Spleen (tissue), 11 donors: ENCODE measurements around the gene PLCB1. TPM values are rescaled to one million over a fixed set of nuclear protein-coding genes. Genes with fewer than 3 reads are reported as not detected.

ENCODE experiments used
- DNase-seq: peaks from one replicate; pipeline ENCODE4 v3.0.0-alpha.2; 2020
- H3K27ac ChIP-seq, 8 donors: fragments of 200-600 bp; sonication (generic) in 7 of 8; 1 replicate in 4 of 8; 2 replicates in 4 of 8; pipeline versions ENCODE4 v1.5.0 to v1.8.0; 2016 to 2021; ENCODE audit warnings: inconsistent platforms in 4 of 8, mild to moderate bottlenecking in 4 of 8, moderate library complexity in 1 of 8
- H3K27me3 ChIP-seq, 7 donors: fragments of 200-600 bp; sonication (generic) in 6 of 7; replicated peaks in 1 of 7; 1 replicate in 4 of 7; 2 replicates in 3 of 7; pipeline versions ENCODE4 v1.5.0 to v1.8.0; 2016 to 2021; ENCODE audit warnings: inconsistent platforms in 3 of 7, mild to moderate bottlenecking in 1 of 7
- H3K36me3 ChIP-seq, 6 donors: fragments of 200-600 bp; sonication (generic) in 5 of 6; 1 replicate in 4 of 6; 2 replicates in 2 of 6; pipeline versions ENCODE4 v1.5.0 to v1.8.0; 2016 to 2021; ENCODE audit warnings: inconsistent platforms in 2 of 6
- H3K4me1 ChIP-seq, 6 donors: fragments of 200-600 bp; sonication (generic) in 5 of 6; 1 replicate in 3 of 6; 2 replicates in 3 of 6; pipeline versions ENCODE4 v1.5.0 to v1.8.0; 2016 to 2021; ENCODE audit warnings: inconsistent platforms in 3 of 6
- H3K4me3 ChIP-seq, 8 donors: fragments of 200-600 bp; sonication (generic) in 7 of 8; 1 replicate in 4 of 8; 2 replicates in 4 of 8; pipeline versions ENCODE4 v1.5.0 to v1.8.0; 2016 to 2021; ENCODE audit warnings: inconsistent platforms in 4 of 8, mild to moderate bottlenecking in 4 of 8, moderate library complexity in 2 of 8
- H3K9me3 ChIP-seq, 8 donors: fragments of 200-600 bp; sonication (generic) in 7 of 8; 1 replicate in 4 of 8; 2 replicates in 4 of 8; pipeline versions ENCODE4 v1.5.0 to v1.8.0; 2016 to 2021; ENCODE audit warnings: inconsistent platforms in 4 of 8
- POLR2A ChIP-seq, 3 donors: fragments of 450-650 bp; IDR thresholded peaks; one replicate each; pipeline ENCODE4 v1.5.1; 2017; ENCODE audit warnings: antibody characterized with exemption in 3 of 3, mild to moderate bottlenecking in 1 of 3
- POLR2AphosphoS5 ChIP-seq, 3 donors: sonication (generic); formaldehyde crosslinking; IDR thresholded peaks; one replicate each; pipeline ENCODE4 v1.5.1; 2017; ENCODE audit warnings: antibody characterized with exemption in 3 of 3
- WGBS, 5 donors: extraction: QIAGEN DNeasy Blood & Tissue Kit in 3 of 5; methylation state at CpG; one replicate each; pipeline versions ENCODE4 v1.1.5 to v1.1.7; 2013 to 2018; 5-methylcytosine and 5-hydroxymethylcytosine counted together
- intact Hi-C: fragments of 100-400 bp; cut with DNase I; formaldehyde crosslinking; loops from one replicate; pipeline ENCODE4 v1.15.0; 2023; ENCODE audit warnings: low total_unique reads
- polyA plus RNA-seq, 3 donors: library from polyadenylated mRNA; stranded (reverse); fragments of 200-250 nt; gene quantifications; one replicate each; pipeline ENCODE4 v1.2.1, GENCODE V29; 2013
- total RNA-seq, 7 donors: library from RNA; depleted of rRNA in 3 of 7; stranded (reverse); fragments of >200 nt in 3 of 7; fragmentation: NEBNext Ultra II Directional in 4 of 7; extraction: Animal tissue kit (Norgen Biotek cat#: 25700) in 4 of 7; gene quantifications; one replicate each; pipeline versions ENCODE4 v1.1.0 to v1.2.1, GENCODE V29; 2016 to 2021
- TF ChIP-seq, protein P1 (sequence below), 11 experiments: fragments of 200-600 bp in 7 of 11; fragments of 450-650 bp in 4 of 11; sonication (generic) in 4 of 11; IDR thresholded peaks in 8 of 11; conservative IDR thresholded peaks in 3 of 11; 1 replicate in 7 of 11; 2 replicates in 4 of 11; pipeline versions ENCODE4 v1.4.0 to v1.8.0; 2016 to 2021; ENCODE audit warnings: antibody characterized with exemption in 11 of 11, inconsistent platforms in 4 of 11, mild to moderate bottlenecking in 1 of 11
- donor health status: healthy with polysubstance abuse.
- donor health status: DM: no; HTN: no; CAD: no; lungs with moderate emphysema.
- donor health status: DM: no; HTN: no; CAD: no.
- donor health status: Bipolar disorder and iron deficiency.
- donor health status: healthy.
- donor health status: DM: no; HTN: no; CAD: no.
- donor health status: DM: yes; HTN: yes; CAD: no.

PLCB1 gene
- total and polyA plus RNA-seq, 10 donors = 1.0 to 33.7 (median 16.2) TPM

DNA sequence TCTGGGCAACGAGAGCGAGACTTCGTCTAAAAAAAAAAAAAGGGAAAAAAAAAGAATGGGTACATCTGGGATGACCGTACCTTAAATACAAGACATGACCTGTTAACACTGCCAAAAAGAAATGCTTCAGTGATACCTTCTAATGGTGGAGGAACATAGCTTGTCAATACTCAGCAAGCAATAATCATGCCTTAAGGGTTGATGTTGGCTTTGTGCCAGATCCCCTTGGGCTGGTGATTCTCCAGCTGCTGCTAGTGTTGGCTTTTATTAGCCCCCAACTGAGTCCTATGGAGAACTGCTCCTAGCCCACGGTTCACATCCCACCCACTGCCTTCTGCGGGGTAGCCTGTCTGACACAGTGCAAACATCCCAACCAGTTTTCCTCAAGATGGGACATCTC lies 134.9 kb downstream of the PLCB1 start:
- Histone ChIP-seq H3K36me3 (no peaks in the 10 kb centered on the region), H3K4me1 (no peaks in the 10 kb centered on the region), H3K4me3 (no peak overlapping the region), H3K27me3 (no peaks in the 10 kb centered on the region), H3K27ac (no peak overlapping the region), H3K9me3 (no peaks in the 10 kb centered on the region)
- DNase-seq = no peak
- intact Hi-C loops = no loop called here
- TF ChIP-seq POLR2A (IDR thresholded peaks at IDR 0.05) = no peak
- WGBS, 5 donors = 76 to 98% (median 89%) methylated on average over 6 of the region's 6 CpGs

DNA sequence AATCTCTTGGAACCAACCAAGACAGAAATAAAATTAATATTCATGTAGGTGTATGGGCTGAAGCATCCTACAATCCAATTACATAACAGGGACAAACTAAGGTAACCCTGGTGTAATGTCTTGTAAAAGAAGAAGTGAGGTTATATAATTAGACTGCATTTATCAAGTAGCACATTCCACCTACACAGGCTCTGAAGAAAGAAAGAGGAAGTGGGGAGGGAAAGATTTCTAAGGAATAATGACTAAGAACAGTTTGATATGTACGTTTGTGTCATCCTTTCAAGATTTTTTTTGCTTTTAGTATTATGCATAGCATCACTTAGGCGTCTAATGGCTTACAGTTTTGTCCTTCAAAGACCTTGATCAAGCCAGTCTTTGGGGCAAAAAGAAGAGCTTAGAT lies 139.7 kb downstream of the PLCB1 start:
- TF ChIP-seq, protein P1, sequence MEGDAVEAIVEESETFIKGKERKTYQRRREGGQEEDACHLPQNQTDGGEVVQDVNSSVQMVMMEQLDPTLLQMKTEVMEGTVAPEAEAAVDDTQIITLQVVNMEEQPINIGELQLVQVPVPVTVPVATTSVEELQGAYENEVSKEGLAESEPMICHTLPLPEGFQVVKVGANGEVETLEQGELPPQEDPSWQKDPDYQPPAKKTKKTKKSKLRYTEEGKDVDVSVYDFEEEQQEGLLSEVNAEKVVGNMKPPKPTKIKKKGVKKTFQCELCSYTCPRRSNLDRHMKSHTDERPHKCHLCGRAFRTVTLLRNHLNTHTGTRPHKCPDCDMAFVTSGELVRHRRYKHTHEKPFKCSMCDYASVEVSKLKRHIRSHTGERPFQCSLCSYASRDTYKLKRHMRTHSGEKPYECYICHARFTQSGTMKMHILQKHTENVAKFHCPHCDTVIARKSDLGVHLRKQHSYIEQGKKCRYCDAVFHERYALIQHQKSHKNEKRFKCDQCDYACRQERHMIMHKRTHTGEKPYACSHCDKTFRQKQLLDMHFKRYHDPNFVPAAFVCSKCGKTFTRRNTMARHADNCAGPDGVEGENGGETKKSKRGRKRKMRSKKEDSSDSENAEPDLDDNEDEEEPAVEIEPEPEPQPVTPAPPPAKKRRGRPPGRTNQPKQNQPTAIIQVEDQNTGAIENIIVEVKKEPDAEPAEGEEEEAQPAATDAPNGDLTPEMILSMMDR (IDR thresholded peaks at IDR 0.05 in 8 of 11, conservative IDR thresholded peaks at IDR 0.05 in 3 of 11) = no peak
- TF ChIP-seq POLR2AphosphoS5 (IDR thresholded peaks at IDR 0.05) (no peak), POLR2A (IDR thresholded peaks at IDR 0.05) (no peak)
- intact Hi-C loops = no loop called here
- H3K36me3 ChIP-seq = no peaks in the 10 kb centered on the region
- no peak overlapping the region for H3K27ac ChIP-seq
- H3K27me3 ChIP-seq = no peaks in the 10 kb centered on the region
- DNase-seq = no peak
- H3K9me3 ChIP-seq = no peaks in the 10 kb centered on the region
- WGBS, 5 donors = 30 to 44% (median 40%) methylated on average over 2 of the region's 2 CpGs
- no peak overlapping the region for H3K4me3 ChIP-seq
- H3K4me1 ChIP-seq = peaks cover 0 to 7% (median 0%) of the 10 kb centered on the region in 6 donors

DNA sequence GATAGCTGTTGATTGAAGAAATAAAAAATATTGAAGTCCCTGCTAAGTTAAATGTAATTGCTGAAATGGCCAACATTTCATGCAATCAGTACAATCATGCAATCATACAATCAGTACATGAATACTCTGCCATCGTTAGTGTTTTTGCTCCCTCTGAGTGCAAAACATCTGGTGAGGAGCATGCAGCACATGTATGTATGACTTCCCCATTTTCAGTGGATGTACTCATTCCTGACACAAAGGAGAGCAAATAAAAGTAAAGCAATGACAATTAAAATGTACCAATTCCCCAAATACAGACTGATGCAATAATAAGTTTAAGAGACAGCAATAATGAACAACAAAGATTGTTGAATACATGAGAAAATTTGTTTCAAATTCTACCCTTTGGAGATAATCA lies 140.7 kb downstream of the PLCB1 start:
- no peak overlapping the region for H3K4me3 ChIP-seq
- no peak for DNase-seq
- H3K9me3 ChIP-seq = no peaks in the 10 kb centered on the region
- WGBS, 5 donors = 25 to 56% (median 34%) methylated on average over 1 of the region's 1 CpG
- no peak overlapping the region for H3K27ac ChIP-seq
- no peaks in the 10 kb centered on the region for H3K36me3 ChIP-seq
- intact Hi-C loops = no loop called here
- TF ChIP-seq POLR2AphosphoS5 (IDR thresholded peaks at IDR 0.05) (no peak), POLR2A (IDR thresholded peaks at IDR 0.05) (no peak)
- TF ChIP-seq, protein P1 (IDR thresholded peaks at IDR 0.05 in 8 of 11, conservative IDR thresholded peaks at IDR 0.05 in 3 of 11) = no peak
- peaks cover 0 to 7% (median 0%) of the 10 kb centered on the region in 6 donors for H3K4me1 ChIP-seq
- H3K27me3 ChIP-seq = no peaks in the 10 kb centered on the region

DNA sequence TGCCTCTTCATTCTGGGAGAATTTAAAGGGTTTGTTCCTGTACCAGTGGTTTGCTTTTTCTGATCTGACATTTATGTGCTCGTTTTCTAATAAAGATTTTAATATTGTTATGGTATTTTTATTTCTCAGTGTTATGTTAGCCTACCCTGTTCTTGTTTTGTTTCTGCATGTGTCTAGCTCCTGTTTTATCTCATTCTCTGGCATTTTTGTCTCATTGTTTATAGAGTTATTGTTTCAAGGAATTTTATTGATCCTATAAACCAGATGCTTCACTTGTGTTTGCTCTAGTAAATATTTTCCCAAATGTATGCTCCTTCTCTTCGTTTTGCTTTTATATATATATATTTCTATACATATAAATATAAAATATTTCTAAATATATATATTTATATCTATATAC lies 152.8 kb downstream of the PLCB1 start:
- Histone ChIP-seq H3K9me3 (no peaks in the 10 kb centered on the region), H3K4me1 (no peaks in the 10 kb centered on the region), H3K27me3 (no peaks in the 10 kb centered on the region), H3K4me3 (no peak overlapping the region), H3K27ac (no peak overlapping the region), H3K36me3 (no peaks in the 10 kb centered on the region)
- WGBS, 5 donors = 74 to 94% (median 80%) methylated on average over 2 of the region's 2 CpGs
- TF ChIP-seq, protein P1 (IDR thresholded peaks at IDR 0.05 in 8 of 11, conservative IDR thresholded peaks at IDR 0.05 in 3 of 11) = no peak
- TF ChIP-seq POLR2A (IDR thresholded peaks at IDR 0.05) (no peak), POLR2AphosphoS5 (IDR thresholded peaks at IDR 0.05) (no peak)
- intact Hi-C loops = no loop called here
- DNase-seq = no peak

DNA sequence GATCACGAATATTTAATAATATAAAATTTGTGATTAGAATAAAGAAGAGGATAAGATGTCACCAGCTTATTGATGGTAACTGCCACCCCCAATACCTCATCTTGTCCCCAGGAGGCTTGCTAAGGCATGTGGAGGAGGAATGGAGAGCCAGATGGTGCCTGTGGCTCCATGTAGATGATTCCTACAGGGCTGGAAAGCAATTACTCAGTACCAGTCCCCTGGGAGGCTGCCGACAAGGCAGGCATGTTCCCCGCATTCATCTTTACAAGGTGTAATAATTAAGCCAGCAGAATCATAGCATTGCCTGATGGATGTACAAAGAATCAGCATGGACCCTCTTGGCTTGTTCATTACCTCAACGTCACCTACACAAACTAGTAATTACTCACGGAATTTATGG lies 155.3 kb downstream of the PLCB1 start:
- H3K27ac ChIP-seq = no peak overlapping the region
- no peaks in the 10 kb centered on the region for H3K4me1 ChIP-seq
- TF ChIP-seq POLR2AphosphoS5 (IDR thresholded peaks at IDR 0.05) = no peak
- TF ChIP-seq, protein P1 (IDR thresholded peaks at IDR 0.05 in 8 of 11, conservative IDR thresholded peaks at IDR 0.05 in 3 of 11) = no peak
- no peak for TF ChIP-seq POLR2A (IDR thresholded peaks at IDR 0.05)
- no peaks in the 10 kb centered on the region for H3K9me3 ChIP-seq
- intact Hi-C loops = no loop called here
- H3K4me3 ChIP-seq = no peak overlapping the region
- H3K36me3 ChIP-seq = no peaks in the 10 kb centered on the region
- WGBS, 5 donors = 85 to 98% (median 94%) methylated on average over 5 of the region's 5 CpGs
- DNase-seq = no peak
- no peaks in the 10 kb centered on the region for H3K27me3 ChIP-seq
